Subcutaneous abdominal adipose tissue (tissue), 5 donors: ENCODE results near the gene PLEKHG4B.

Experiments used
- H3K27ac ChIP-seq: one replicate; pipeline ENCODE4 v1.7.0; 2013; ENCODE audit warnings: low read depth, mild to moderate bottlenecking, inconsistent platforms, low read length, moderate library complexity
- H3K27me3 ChIP-seq, 5 donors: one replicate each; pipeline ENCODE4 v1.7.0; 2013; ENCODE audit warnings: low read length in 5 of 5, inconsistent platforms in 1 of 5; ENCODE audit not compliant: control insufficient read depth in 5 of 5, insufficient read depth in 4 of 5
- H3K36me3 ChIP-seq, 5 donors: one replicate each; pipeline ENCODE4 v1.7.0; 2013; ENCODE audit warnings: low read length in 5 of 5; ENCODE audit not compliant: control insufficient read depth in 5 of 5, insufficient read depth in 5 of 5
- H3K4me1 ChIP-seq, 5 donors: one replicate each; pipeline ENCODE4 v1.7.0; 2013; ENCODE audit warnings: low read length in 5 of 5, mild to moderate bottlenecking in 3 of 5, moderate library complexity in 1 of 5; ENCODE audit not compliant: control insufficient read depth in 5 of 5, insufficient read depth in 5 of 5
- H3K4me3 ChIP-seq, 5 donors: one replicate each; pipeline ENCODE4 v1.7.0; 2013; ENCODE audit warnings: low read length in 5 of 5, low read depth in 1 of 5
- H3K9ac ChIP-seq, 5 donors: one replicate each; pipeline ENCODE4 v1.7.0; 2013; ENCODE audit warnings: low read length in 5 of 5, mild to moderate bottlenecking in 4 of 5, moderate library complexity in 3 of 5
- H3K9me3 ChIP-seq, 5 donors: one replicate each; pipeline ENCODE4 v1.7.0; 2013; ENCODE audit warnings: low read length in 5 of 5; ENCODE audit not compliant: control insufficient read depth in 5 of 5
- donor health status: healthy.
- donor health status: healthy.
- donor health status: healthy.
- donor health status: healthy.
- donor health status: healthy.

PLEKHG4B gene

GRCh38 chr5:174876-175465, 83.0 kb downstream of the PLEKHG4B start:
- no peak overlapping the region for H3K27ac ChIP-seq
- H3K36me3 ChIP-seq = no peaks in the 10 kb centered on the region
- H3K9ac ChIP-seq = no peak overlapping the region
- H3K4me3 ChIP-seq = no peak overlapping the region
- peaks cover 0 to 16% (median 7%) of the 10 kb centered on the region in 5 donors for H3K27me3 ChIP-seq
- H3K9me3 ChIP-seq = no peaks in the 10 kb centered on the region
- H3K4me1 ChIP-seq = no peaks in the 10 kb centered on the region

GRCh38 chr5:176296-176823, 84.4 kb downstream of the PLEKHG4B start:
- H3K27ac ChIP-seq = no peak overlapping the region
- H3K4me1 ChIP-seq = no peaks in the 10 kb centered on the region
- no peaks in the 10 kb centered on the region for H3K9me3 ChIP-seq
- H3K27me3 ChIP-seq = peaks cover 0 to 24% (median 14%) of the 10 kb centered on the region in 5 donors
- no peak overlapping the region for H3K9ac ChIP-seq
- H3K36me3 ChIP-seq = no peaks in the 10 kb centered on the region
- H3K4me3 ChIP-seq = no peak overlapping the region

DNA sequence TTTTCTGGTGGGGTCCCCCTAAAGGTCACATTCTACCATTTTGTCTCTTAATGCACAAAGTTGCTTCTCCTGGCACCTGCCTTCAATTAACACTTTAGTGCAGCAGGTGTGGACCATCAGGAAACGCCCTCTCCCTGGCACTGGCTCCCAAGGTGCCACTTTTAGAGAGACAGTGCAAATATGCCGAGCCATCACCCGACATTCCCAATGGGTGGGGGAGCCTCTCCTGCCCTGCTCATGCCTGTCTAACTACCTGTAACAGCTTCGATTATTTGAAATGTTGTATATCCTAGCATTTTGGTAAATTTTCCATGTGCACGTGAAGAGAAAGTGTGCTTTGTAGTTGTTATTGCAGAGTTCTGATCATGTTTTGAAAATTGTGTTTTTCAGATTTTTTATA, 86.1 kb downstream of the PLEKHG4B start:
- no peaks in the 10 kb centered on the region for H3K36me3 ChIP-seq
- no peaks in the 10 kb centered on the region for H3K4me1 ChIP-seq
- no peak overlapping the region for H3K9ac ChIP-seq
- H3K4me3 ChIP-seq = no peak overlapping the region
- no peak overlapping the region for H3K27ac ChIP-seq
- peaks cover 4 to 16% (median 8%) of the 10 kb centered on the region in 5 donors for H3K27me3 ChIP-seq
- H3K9me3 ChIP-seq = no peaks in the 10 kb centered on the region

- Histone ChIP-seq H3K36me3 (no peaks in the 10 kb centered on the region), H3K9me3 (no peaks in the 10 kb centered on the region), H3K27me3 (peaks cover 4 to 10% (median 6%) of the 10 kb centered on the region in 5 donors), H3K4me1 (no peaks in the 10 kb centered on the region), H3K27ac (no peak overlapping the region), H3K4me3 (no peak overlapping the region), H3K9ac (no peak overlapping the region)
Observed at GRCh38 chr5:179401-179800, 87.4 kb downstream of the PLEKHG4B start.

DNA sequence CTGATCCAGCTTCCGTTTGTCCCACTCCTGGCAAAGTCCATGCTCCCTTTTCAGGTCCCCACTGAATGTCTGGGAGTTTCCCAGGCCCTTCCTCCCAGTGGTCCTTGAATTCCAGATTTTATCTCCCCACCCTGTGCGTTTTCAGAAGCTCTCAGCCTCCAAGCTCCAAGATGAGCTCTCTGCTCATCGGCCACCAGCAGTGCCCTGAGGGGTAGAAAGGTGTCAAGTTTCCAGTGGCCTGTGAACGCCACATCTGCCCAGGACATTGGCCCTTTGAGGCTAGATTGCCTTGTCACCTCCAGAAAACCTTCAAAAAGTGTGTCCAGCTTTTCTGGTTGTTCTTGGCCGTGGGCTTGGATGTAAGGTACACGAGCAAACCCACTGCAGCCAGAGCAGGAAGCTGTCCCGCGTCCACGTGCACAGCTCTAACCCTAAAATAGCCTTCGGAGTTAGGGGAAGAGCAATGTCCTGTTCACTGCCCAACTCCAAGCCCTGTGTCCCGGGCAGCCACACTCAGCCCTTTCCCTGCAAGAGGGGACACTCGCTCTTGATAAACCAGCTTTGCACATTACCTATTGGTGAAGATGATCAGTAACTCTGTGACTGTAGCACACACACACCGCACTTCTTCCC, 88.4 kb downstream of the PLEKHG4B start:
- Histone ChIP-seq H3K4me3 (no peak overlapping the region), H3K27me3 (peaks cover 4 to 10% (median 6%) of the 10 kb centered on the region in 5 donors), H3K36me3 (no peaks in the 10 kb centered on the region), H3K9me3 (no peaks in the 10 kb centered on the region), H3K4me1 (no peaks in the 10 kb centered on the region), H3K27ac (no peak overlapping the region), H3K9ac (no peak overlapping the region)

DNA sequence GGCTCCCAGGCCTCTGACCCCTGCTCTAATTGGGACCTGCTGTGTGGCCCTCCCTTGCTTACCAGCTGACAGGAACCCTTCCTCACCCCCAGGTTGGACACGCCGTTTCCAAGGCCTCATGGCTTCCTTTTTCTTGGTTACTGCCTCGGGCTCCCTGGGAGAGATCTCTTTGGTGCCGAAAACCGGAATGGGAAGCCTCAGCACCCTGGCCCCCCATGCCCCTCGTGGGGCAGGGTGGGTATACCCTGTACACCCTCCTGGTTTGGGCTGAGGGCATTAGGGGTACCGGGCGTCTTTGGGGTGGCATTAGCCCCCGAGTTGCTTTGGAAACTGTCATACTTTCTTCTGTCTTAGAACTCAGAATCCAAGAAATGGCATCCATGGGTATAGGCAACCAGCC, 89.2 kb downstream of the PLEKHG4B start:
- no peaks in the 10 kb centered on the region for H3K9me3 ChIP-seq
- H3K4me3 ChIP-seq = no peak overlapping the region
- no peaks in the 10 kb centered on the region for H3K36me3 ChIP-seq
- no peak overlapping the region for H3K27ac ChIP-seq
- H3K9ac ChIP-seq = no peak overlapping the region
- peaks cover 0 to 7% (median 0%) of the 10 kb centered on the region in 5 donors for H3K4me1 ChIP-seq
- H3K27me3 ChIP-seq = peaks cover 4 to 10% (median 6%) of the 10 kb centered on the region in 5 donors

DNA sequence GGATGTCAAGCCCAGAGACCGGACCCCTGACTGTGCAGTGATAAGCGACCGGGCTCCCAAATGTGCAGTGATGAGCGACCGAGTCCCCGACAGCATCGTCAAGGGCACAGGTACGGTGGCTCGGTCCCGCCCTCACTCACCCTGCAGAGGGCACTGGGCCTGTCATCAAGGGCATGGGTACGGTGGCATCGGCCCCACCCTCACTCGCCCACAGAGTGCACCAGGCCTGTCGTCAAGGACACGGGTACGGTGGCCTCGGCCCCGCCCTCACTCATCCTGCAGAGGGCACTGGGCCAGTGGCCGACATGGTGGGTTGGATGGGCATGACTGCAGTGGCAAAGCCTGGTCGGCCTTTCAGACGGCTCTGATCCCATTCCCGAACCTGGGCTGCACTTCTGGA, 89.6 kb downstream of the PLEKHG4B start:
- H3K36me3 ChIP-seq = no peaks in the 10 kb centered on the region
- no peak overlapping the region for H3K27ac ChIP-seq
- peaks cover 0 to 11% (median 0%) of the 10 kb centered on the region in 5 donors for H3K4me1 ChIP-seq
- peaks cover 4 to 10% (median 6%) of the 10 kb centered on the region in 5 donors for H3K27me3 ChIP-seq
- H3K4me3 ChIP-seq = no peak overlapping the region
- H3K9me3 ChIP-seq = no peaks in the 10 kb centered on the region
- no peak overlapping the region for H3K9ac ChIP-seq

- peaks cover 4 to 10% (median 6%) of the 10 kb centered on the region in 5 donors for H3K27me3 ChIP-seq
- no peak overlapping the region for H3K4me3 ChIP-seq
- peaks cover 0 to 12% (median 0%) of the 10 kb centered on the region in 5 donors for H3K4me1 ChIP-seq
- no peaks in the 10 kb centered on the region for H3K36me3 ChIP-seq
- no peak overlapping the region for H3K27ac ChIP-seq
- no peak overlapping the region for H3K9ac ChIP-seq
- H3K9me3 ChIP-seq = no peaks in the 10 kb centered on the region
Observed at GRCh38 chr5:182126-182525, 90.2 kb downstream of the PLEKHG4B start.

DNA sequence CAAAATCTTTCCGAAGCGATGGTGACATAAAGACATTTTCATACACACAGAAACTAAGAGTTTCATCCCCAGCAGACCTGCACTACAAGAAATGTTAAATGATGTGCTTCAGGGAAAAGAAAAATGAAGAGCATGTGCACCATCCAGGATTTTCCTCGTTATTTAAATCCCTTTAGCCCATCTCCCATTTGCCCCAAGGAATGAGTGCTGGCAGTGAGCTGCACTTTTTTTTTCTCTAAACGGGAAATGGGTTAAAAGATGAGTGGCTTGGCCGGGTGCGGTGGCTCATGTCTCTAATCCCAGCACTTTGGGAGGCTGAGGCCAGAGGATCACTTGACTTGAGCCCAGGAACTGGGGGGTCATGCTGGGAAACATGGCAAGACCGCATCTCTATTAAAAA, 92.5 kb downstream of the PLEKHG4B start:
- no peak overlapping the region for H3K9ac ChIP-seq
- no peak overlapping the region for H3K27ac ChIP-seq
- H3K4me1 ChIP-seq = peaks cover 2 to 18% (median 11%) of the 10 kb centered on the region in 5 donors
- H3K27me3 ChIP-seq = peaks cover 4 to 10% (median 8%) of the 10 kb centered on the region in 5 donors
- H3K9me3 ChIP-seq = no peaks in the 10 kb centered on the region
- no peaks in the 10 kb centered on the region for H3K36me3 ChIP-seq
- H3K4me3 ChIP-seq = no peak overlapping the region
